ENCODE measurements around the gene DUOX1.

DUOX1 gene

DNA sequence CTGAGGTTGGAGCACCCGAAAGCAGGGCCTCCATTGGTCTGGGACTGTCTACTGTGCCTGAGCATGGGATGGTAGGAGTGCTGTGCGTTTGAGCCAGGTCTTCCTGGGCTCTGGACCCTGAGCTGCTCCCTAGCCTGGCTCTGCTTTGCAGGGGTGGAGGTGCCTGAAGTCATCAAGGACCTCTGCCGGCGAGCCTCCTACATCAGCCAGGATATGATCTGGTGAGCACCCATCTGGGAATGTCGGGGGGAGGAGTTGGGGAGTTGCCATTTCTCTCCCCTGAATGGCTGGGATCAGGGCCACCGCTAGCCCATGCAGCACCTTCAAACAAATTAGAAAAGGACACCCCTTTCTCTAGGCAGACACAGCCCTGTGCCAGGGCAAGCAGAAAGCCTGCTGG lies 20.7 kb downstream of the DUOX1 start:
- no peak for DNase-seq (ENCODE audit: extremely low read depth, low read depth)
- TF ChIP-seq, protein P1, sequence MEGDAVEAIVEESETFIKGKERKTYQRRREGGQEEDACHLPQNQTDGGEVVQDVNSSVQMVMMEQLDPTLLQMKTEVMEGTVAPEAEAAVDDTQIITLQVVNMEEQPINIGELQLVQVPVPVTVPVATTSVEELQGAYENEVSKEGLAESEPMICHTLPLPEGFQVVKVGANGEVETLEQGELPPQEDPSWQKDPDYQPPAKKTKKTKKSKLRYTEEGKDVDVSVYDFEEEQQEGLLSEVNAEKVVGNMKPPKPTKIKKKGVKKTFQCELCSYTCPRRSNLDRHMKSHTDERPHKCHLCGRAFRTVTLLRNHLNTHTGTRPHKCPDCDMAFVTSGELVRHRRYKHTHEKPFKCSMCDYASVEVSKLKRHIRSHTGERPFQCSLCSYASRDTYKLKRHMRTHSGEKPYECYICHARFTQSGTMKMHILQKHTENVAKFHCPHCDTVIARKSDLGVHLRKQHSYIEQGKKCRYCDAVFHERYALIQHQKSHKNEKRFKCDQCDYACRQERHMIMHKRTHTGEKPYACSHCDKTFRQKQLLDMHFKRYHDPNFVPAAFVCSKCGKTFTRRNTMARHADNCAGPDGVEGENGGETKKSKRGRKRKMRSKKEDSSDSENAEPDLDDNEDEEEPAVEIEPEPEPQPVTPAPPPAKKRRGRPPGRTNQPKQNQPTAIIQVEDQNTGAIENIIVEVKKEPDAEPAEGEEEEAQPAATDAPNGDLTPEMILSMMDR (IDR thresholded peaks at IDR 0.05; ENCODE audit: low read depth, low read length, missing control alignments): no peak
- no peak overlapping the region for H3K4me3 ChIP-seq (replicated peaks; ENCODE audit: low read depth, low read length)

DNA sequence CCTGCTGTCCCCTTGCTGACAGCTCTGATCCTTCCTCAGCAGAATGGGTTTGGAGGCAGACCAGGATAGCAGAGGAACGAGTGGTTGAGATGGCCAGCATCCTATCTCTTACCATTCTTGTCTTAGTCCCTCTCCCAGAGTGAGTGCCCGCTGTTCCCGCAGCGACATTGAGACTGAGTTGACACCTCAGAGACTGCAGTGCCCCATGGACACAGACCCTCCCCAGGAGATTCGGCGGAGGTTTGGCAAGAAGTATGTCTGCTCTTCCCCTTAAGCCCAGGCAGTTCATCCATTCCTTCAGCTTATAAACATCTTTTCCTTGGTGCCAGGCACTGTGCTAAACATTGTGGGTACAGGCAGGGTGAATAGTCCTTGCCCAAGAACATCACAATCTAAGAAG lies 21.2 kb downstream of the DUOX1 start:
- TF ChIP-seq, protein P1 (IDR thresholded peaks at IDR 0.05; ENCODE audit: low read depth, low read length, missing control alignments): no peak
- no peak for DNase-seq (ENCODE audit: extremely low read depth, low read depth)

DNA sequence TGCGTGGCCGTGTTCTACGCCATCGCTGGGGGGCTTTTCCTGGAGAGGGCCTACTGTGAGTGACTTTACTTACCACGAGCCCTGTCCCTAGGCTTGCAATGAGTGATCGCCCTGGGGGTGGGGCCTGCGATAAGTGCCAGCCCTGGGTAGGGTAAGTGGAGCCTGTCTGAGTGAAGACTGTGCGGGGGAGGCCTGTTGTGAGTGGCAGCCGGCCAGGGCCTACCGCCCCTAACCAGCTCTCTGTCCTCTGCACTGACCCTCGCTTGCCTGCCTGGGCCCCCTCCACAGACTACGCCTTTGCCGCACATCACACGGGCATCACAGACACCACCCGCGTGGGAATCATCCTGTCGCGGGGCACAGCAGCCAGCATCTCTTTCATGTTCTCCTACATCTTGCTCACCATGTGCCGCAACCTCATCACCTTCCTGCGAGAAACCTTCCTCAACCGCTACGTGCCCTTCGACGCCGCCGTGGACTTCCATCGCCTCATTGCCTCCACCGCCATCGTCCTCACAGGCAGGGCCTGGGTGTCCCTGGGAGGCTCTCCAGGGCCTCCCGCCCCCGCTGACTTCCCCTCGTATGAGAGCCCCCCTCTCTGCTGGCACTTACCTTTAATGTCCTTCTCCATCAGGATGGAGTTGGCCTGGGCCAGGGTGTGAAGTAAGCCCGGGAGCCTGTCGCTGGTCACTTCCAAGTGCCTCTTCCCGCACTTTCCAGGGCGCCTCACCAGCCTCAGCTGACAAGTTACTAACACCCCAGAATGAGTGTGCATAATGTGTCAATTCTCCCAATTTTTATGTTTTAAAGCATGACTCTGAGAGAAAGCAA lies 22.4 kb downstream of the DUOX1 start:
- TF ChIP-seq, protein P1 (IDR thresholded peaks at IDR 0.05; ENCODE audit: low read depth, low read length, missing control alignments): no peak
- no peak overlapping the region for H3K4me3 ChIP-seq (replicated peaks; ENCODE audit: low read depth, low read length)
- DNase-seq (ENCODE audit: extremely low read depth, low read depth): no peak

More for the DNA sequence above, 21.2 kb downstream of the DUOX1 start:
- H3K4me3 ChIP-seq (replicated peaks; ENCODE audit: low read depth, low read length): no peak overlapping the region

DNA sequence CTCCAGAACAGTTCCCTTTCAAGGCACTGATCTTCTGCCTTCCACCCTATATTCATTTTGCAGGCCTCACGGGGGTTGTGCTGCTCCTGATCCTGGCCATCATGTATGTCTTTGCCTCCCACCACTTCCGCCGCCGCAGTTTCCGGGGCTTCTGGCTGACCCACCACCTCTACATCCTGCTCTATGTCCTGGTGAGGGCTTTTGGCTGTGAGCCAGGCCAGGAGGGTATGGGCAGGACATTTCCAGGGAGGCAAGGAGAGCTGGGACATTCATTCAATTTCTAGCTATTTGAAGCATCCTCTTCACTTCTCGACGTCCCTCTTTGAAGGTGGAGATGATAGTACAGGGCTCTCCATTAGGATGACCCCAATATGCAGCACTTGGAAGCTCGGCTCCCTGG lies 25.9 kb downstream of the DUOX1 start:
- no peak overlapping the region for H3K4me3 ChIP-seq (replicated peaks; ENCODE audit: low read depth, low read length)
- no peak for DNase-seq (ENCODE audit: extremely low read depth, low read depth)
- TF ChIP-seq, protein P1 (IDR thresholded peaks at IDR 0.05; ENCODE audit: low read depth, low read length, missing control alignments): no peak

DNA sequence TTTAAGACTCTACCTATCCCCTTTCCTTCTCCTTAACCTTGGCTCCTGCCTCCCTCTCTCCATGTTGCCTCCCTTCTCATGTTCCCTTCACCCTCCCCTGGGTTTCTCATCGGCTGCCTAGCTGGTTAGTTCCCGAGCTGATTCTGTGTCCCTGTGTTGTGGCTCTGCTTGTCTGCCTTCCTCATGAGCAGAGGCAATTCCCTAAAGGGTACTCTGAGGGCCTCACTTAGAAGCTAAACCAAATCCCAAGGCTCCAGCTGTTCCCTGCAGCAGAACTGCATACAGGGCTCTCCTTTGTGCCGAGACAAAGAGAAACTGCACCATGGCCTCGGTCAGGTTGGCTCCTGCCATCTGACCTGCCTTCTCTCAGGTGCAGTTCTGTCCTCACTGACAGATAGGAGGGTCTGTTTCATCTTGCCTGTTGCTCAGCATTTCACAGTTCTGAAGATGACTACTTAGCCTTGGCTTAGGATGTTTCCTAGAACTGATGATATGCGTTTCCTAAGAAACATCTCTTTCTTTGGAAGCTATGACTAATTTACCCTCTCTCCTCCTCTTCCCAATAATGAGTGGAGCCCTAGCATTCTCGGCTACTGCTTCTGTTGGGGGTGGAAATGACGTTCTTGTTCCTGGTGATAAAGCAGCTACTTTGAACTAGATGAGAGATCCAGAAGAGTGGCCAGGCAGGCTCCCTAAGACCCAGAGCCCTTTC lies 27.1 kb downstream of the DUOX1 start:
- H3K4me3 ChIP-seq (replicated peaks; ENCODE audit: low read depth, low read length): no peak overlapping the region
- TF ChIP-seq, protein P1 (IDR thresholded peaks at IDR 0.05; ENCODE audit: low read depth, low read length, missing control alignments): no peak
- no peak for DNase-seq (ENCODE audit: extremely low read depth, low read depth)

DNA sequence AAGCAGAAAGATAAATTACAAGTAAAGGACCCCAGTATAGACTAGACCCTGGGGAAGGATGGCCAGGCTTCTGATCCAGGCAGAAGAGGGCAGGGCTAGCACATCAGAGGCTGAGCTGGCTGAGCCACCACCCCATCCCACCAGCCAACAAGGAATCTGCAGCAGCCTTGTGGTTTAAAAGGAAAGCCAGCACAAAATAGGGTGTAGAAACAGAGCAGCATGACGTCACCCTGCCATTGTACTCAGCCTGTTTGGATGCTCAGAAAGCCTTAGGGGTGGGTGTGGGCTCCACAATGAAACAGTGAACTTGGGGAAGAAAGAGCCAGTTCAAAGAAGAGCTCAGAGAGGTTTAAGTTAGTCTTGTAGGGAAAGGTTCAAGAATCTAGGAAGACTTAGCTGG lies 28.2 kb downstream of the DUOX1 start:
- no peak for DNase-seq (ENCODE audit: extremely low read depth, low read depth)
- H3K4me3 ChIP-seq (replicated peaks; ENCODE audit: low read depth, low read length): no peak overlapping the region
- TF ChIP-seq, protein P1 (IDR thresholded peaks at IDR 0.05; ENCODE audit: low read depth, low read length, missing control alignments): no peak

All from HFF-Myc (cell line).